ENCODE measurements around the gene HMGB1. TPM values are rescaled to one million over a fixed set of nuclear protein-coding genes. Genes with fewer than 3 reads are reported as not detected.

HMGB1 gene
- 269 and 291 TPM in 2 replicates for total RNA-seq

DNA sequence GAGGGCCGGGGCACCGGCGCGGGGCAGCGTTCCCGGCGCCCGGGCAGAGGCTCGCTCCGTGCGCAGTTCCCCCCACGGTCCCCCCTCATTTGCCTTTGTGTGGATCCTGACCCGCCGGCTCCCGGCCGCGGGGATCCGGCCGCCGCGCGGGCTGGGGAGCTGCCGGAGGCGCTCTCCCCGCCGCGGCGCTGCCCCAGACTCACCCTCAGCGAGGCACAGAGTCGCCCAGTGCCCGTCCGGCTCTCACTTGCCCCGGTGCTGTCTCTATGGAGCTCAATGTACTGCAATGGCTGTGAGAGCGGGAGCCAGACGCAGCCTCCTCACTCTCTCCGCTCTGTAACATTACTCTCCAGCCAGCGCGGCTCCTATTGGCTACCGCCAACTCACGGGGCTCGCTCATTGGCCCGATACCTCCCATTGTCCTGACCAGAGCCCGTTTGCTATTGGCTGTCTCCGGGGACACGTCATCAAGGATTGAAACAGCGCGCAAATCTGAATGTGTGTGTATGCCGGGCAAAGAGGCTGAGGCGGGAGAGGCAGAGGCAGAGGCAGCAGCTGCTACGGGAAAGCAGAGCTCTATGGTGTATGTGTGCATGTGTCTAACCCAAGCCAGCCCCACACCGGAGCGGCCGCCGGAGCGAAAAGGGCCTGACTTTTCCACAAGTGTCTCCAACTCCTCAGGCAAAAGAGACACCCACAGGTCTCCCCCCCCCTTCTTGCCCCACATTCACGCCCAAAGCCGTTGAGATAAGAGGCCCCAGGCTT lies at the start of gene HMGB1:
Gene HMGB1 (minus strand): TSS at position 344 of the 765 bp plus-strand sequence. CDS start 2,256 bp downstream, outside the sequence.

DNA sequence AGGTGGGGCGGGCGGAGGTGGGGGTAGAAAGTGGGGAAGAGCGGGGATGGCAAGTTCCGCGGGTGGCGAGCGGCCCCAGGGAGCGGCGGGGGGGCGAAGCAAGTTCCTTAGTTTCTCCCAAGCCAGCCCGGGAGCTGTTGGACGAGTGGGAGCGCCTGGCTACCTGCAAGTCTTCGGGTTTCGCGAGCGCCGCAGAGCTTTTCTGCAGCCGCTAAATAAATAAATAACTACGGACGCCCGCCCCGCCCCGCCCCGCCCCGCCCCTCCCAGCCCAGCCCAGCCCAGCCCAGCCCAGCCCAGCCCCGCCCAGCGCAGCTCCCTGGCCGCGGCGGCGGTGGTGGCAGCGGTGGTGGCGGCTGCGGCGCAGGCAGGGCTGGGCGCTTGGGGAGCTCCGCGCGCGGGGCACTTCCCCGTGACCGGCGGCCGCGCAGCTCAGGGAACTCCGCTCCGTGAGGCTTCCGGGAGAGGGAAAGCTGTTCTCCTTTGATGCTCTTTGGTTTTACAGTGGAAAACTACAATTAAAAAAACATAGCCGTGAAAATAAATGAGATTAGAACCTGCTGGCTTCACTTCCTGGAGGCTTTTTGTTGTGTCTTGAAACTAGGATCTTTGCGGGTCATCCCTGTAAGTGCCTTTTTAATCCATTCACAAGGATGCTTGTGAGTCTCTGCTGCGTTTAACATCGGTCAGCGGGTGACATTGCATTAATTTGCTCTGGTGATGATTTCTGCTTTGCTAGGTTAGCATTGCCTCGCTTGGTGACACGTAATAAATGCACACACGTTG lies 43.5 kb downstream of the HMGB1 start, which contains the start of gene UBE2L5:
Gene UBE2L5 (plus strand): TSS at position 440 of the 786 bp plus-strand sequence. CDS start 5,498 bp downstream, outside the sequence.

Other genes with a start within 250 kb of the HMGB1 start
- gene KATNAL1, start 158.4 kb downstream of the HMGB1 start, total RNA-seq: 12.1 and 30.4 TPM in 2 replicates
- gene UBE2L5, start 43.4 kb downstream of the HMGB1 start, total RNA-seq: not detected in 2 replicates
- 9.2 and 15.0 TPM in 2 replicates for gene USPL1, start 152.0 kb upstream of the HMGB1 start, total RNA-seq